Trophoblast cell (in vitro differentiated cells and primary cell): ENCODE measurements around the gene TMEM80.

ENCODE experiments used
- DNase-seq, 2 donors: peaks; one replicate each; pipeline ENCODE4 v3.0.0-alpha.2; 2016
- H2AFZ ChIP-seq: 2 replicates; pipeline ENCODE4 v1.6.1; 2013; ENCODE audit warnings: low read length, moderate library complexity, mild to moderate bottlenecking; ENCODE audit not compliant: insufficient read depth, poor library complexity
- H2AK5ac ChIP-seq: 2 replicates; pipeline ENCODE4 v1.6.1; 2013; ENCODE audit warnings: mild to moderate bottlenecking, low read length
- H2BK120ac ChIP-seq: 2 replicates; pipeline ENCODE4 v1.6.1; 2013; ENCODE audit warnings: low read length, mild to moderate bottlenecking, moderate library complexity; ENCODE audit not compliant: insufficient read depth, poor library complexity
- H2BK12ac ChIP-seq: 2 replicates; pipeline ENCODE4 v1.6.1; 2013; ENCODE audit warnings: mild to moderate bottlenecking, low read length, moderate library complexity
- H2BK5ac ChIP-seq: 2 replicates; pipeline ENCODE4 v1.6.1; 2013; ENCODE audit warnings: low read length, low read depth, moderate library complexity, mild to moderate bottlenecking; ENCODE audit not compliant: poor library complexity
- H3K14ac ChIP-seq: 2 replicates; pipeline ENCODE4 v1.6.1; 2013; ENCODE audit warnings: mild to moderate bottlenecking, low read length
- H3K18ac ChIP-seq: 2 replicates; pipeline ENCODE4 v1.6.1; 2013; ENCODE audit warnings: mild to moderate bottlenecking, low read length
- H3K23ac ChIP-seq: 2 replicates; pipeline ENCODE4 v1.6.1; 2013; ENCODE audit warnings: low read length
- H3K27ac ChIP-seq: 2 replicates; pipeline ENCODE4 v1.5.1; 2013; ENCODE audit warnings: low read depth, mild to moderate bottlenecking, inconsistent platforms, low read length, moderate library complexity
- H3K27me3 ChIP-seq: 2 replicates; pipeline ENCODE4 v1.6.1; 2013; ENCODE audit warnings: inconsistent platforms, mild to moderate bottlenecking, low read length, moderate library complexity; ENCODE audit not compliant: insufficient read depth
- H3K36me3 ChIP-seq, 2 experiments: 1 replicate in 1 of 2; 2 replicates in 1 of 2; pipeline ENCODE4 v1.6.1; 2013; ENCODE audit warnings: low read length in 2 of 2, mild to moderate bottlenecking in 2 of 2, moderate library complexity in 1 of 2; ENCODE audit not compliant: insufficient read depth in 2 of 2, control insufficient read depth in 1 of 2
- H3K4ac ChIP-seq: 2 replicates; pipeline ENCODE4 v1.6.1; 2013; ENCODE audit warnings: low read depth, mild to moderate bottlenecking, low read length, moderate library complexity
- H3K4me1 ChIP-seq, 2 experiments: 1 replicate in 1 of 2; 2 replicates in 1 of 2; pipeline ENCODE4 v1.6.1; 2013; ENCODE audit warnings: low read length in 2 of 2, mild to moderate bottlenecking in 2 of 2, moderate library complexity in 1 of 2; ENCODE audit not compliant: insufficient read depth in 2 of 2, control insufficient read depth in 1 of 2
- H3K4me2 ChIP-seq: 2 replicates; pipeline ENCODE4 v1.6.1; 2013; ENCODE audit warnings: inconsistent platforms, mild to moderate bottlenecking, low read length, moderate library complexity
- H3K4me3 ChIP-seq: 2 replicates; pipeline ENCODE4 v1.5.1; 2013; ENCODE audit warnings: mild to moderate bottlenecking, low read depth, low read length, inconsistent platforms
- H3K79me1 ChIP-seq: one replicate; pipeline ENCODE4 v1.6.1; 2013; ENCODE audit warnings: low read length
- H3K79me2 ChIP-seq: 2 replicates; pipeline ENCODE4 v1.6.1; 2013; ENCODE audit warnings: low read length, mild to moderate bottlenecking; ENCODE audit not compliant: control insufficient read depth, insufficient read depth, poor library complexity
- H3K9ac ChIP-seq: 2 replicates; pipeline ENCODE4 v1.6.1; 2013; ENCODE audit warnings: mild to moderate bottlenecking, low read length
- H3K9me3 ChIP-seq: 2 replicates; pipeline ENCODE4 v1.6.1; 2013; ENCODE audit warnings: low read depth, mild to moderate bottlenecking, control low read depth, inconsistent platforms, low read length; ENCODE audit not compliant: insufficient read depth
- H4K12ac ChIP-seq: 2 replicates; pipeline ENCODE4 v1.6.1; 2013; ENCODE audit warnings: low read depth, mild to moderate bottlenecking, low read length, moderate library complexity
- H4K8ac ChIP-seq: 2 replicates; pipeline ENCODE4 v1.6.1; 2013; ENCODE audit warnings: low read depth, mild to moderate bottlenecking, low read length, moderate library complexity
- H4K91ac ChIP-seq: one replicate; pipeline ENCODE4 v1.6.1; 2013; ENCODE audit warnings: low read depth, mild to moderate bottlenecking, low read length, moderate library complexity
- WGBS: extraction: QIAGEN DNeasy Blood & Tissue Kit; methylation state at CpG from one replicate; pipeline ENCODE4 v1.1.7; 2013; ENCODE audit warnings: missing lambda C conversion rate; ENCODE audit not compliant: insufficient read length, insufficient coverage; ENCODE audit errors: extremely low coverage; 5-methylcytosine and 5-hydroxymethylcytosine counted together

TMEM80 gene

DNA sequence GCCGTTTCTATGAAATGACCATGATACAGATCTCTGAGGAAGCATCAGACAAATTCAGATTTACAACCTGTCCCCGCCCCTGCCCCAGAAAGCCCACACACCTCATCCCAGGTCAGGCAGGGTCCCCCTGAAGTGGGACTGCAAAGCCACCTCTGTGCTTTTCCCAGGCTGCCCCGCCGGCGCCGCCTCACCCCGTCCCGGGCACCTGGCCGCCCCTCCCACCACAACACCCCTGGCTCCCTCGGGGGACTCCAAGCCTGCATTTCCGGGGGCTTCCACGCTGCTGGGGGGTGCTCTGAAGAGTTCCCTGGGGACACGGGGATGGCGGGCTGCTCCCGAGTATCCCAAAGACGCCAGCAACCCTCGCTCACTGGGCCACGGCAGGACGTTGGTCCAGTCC is 35.3 kb upstream of the TMEM80 start:
- no peaks in the 10 kb centered on the region for H3K27me3 ChIP-seq
- H3K27ac ChIP-seq, result no peak overlapping the region
- no peak overlapping the region for H4K12ac ChIP-seq
- no peak overlapping the region for H2AFZ ChIP-seq
- H3K4me2 ChIP-seq, result no peak overlapping the region
- H3K79me2 ChIP-seq, result no peaks in the 10 kb centered on the region
- H2AK5ac ChIP-seq, result no peak overlapping the region
- no peak overlapping the region for H4K8ac ChIP-seq
- no peak for DNase-seq
- H2BK5ac ChIP-seq, result no peak overlapping the region
- no CpG with 5 or more reads among the region's 19 CpGs for WGBS
- H3K23ac ChIP-seq, result no peak overlapping the region
- H3K18ac ChIP-seq, result no peak overlapping the region
- no peaks in the 10 kb centered on the region for H3K4me1 ChIP-seq
- no peak overlapping the region for H3K14ac ChIP-seq
- H3K79me1 ChIP-seq, result no peaks in the 10 kb centered on the region
- H2BK12ac ChIP-seq, result no peak overlapping the region
- H3K36me3 ChIP-seq, result peaks cover 45% of the 10 kb centered on the region in 2 experiments
- H3K9me3 ChIP-seq, result no peaks in the 10 kb centered on the region
- H3K4ac ChIP-seq, result no peak overlapping the region
- no peak overlapping the region for H4K91ac ChIP-seq
- H3K4me3 ChIP-seq, result no peak overlapping the region
- no peak overlapping the region for H3K9ac ChIP-seq
- no peak overlapping the region for H2BK120ac ChIP-seq

DNA sequence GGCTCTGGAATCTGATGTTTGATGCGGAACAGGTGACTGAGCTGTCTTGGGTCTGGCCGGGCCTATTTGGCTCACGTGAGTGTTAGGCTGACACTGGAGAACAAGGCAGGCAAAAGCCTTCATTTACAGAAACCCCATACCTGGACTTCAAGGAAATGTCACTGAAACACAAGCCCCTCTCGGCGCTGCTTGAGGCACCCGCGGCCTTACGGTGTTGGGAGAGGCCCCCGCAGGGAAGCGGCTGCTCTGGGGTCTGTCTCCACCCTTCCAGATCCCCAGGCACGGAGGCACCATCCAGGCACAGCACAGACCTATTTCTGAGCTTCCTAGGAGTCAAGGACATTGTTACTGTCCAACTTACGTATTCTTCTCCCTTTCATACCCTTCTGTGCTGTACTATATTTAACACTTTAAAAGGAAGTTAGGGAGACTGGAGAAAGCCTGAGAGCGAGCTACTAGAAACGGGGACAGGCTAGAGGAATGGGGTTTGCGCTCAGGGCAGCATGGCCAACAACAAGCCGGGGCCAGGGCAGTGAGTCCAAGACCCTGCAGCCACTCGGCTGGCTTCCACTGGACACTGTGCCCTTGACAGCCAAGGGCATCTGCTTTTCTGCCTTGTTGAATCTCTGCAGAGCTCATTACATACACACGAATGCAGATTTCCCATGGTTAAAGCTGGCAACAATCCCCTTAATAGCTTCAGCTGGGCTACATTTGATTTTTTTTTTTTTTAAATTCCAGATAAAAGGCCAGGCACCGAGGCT is 34.8 kb upstream of the TMEM80 start:
- DNase-seq, result no peak
- Histone ChIP-seq H3K14ac (no peak overlapping the region), H2BK120ac (no peak overlapping the region), H3K9me3 (peaks cover 4% of the 10 kb centered on the region), H3K4me2 (no peak overlapping the region), H2BK12ac (no peak overlapping the region), H3K27me3 (no peaks in the 10 kb centered on the region), H3K79me1 (no peaks in the 10 kb centered on the region), H2AFZ (no peak overlapping the region), H3K23ac (no peak overlapping the region), H3K4ac (no peak overlapping the region), H4K91ac (no peak overlapping the region), H2BK5ac (no peak overlapping the region), H3K79me2 (no peaks in the 10 kb centered on the region), H3K36me3 (peaks cover 48 to 49% of the 10 kb centered on the region in 2 experiments), H4K12ac (no peak overlapping the region), H3K9ac (no peak overlapping the region), H3K4me1 (no peaks in the 10 kb centered on the region), H3K4me3 (no peak overlapping the region), H3K27ac (no peak overlapping the region), H2AK5ac (no peak overlapping the region), H4K8ac (no peak overlapping the region), H3K18ac (no peak overlapping the region)
- WGBS, result no CpG with 5 or more reads among the region's 19 CpGs

- Histone ChIP-seq H2AK5ac (no peak overlapping the region), H3K79me2 (no peaks in the 10 kb centered on the region), H3K9me3 (peaks cover 4% of the 10 kb centered on the region), H3K4me1 (no peaks in the 10 kb centered on the region), H3K27ac (no peak overlapping the region), H4K12ac (no peak overlapping the region), H4K91ac (no peak overlapping the region), H2BK5ac (no peak overlapping the region), H4K8ac (no peak overlapping the region), H3K4me3 (no peak overlapping the region), H3K36me3 (peaks cover 47 to 54% of the 10 kb centered on the region in 2 experiments), H3K79me1 (no peaks in the 10 kb centered on the region), H3K27me3 (no peaks in the 10 kb centered on the region), H3K4ac (no peak overlapping the region), H2BK120ac (no peak overlapping the region), H3K23ac (no peak overlapping the region), H3K9ac (no peak overlapping the region), H3K18ac (no peak overlapping the region), H2BK12ac (no peak overlapping the region), H3K4me2 (no peak overlapping the region), H3K14ac (no peak overlapping the region), H2AFZ (no peak overlapping the region)
- WGBS, result no CpG with 5 or more reads among the region's 15 CpGs
- peak; percentile 48 to 73 for DNase-seq
Measured at GRCh38 chr11:662689-663274, 32.8 kb upstream of the TMEM80 start.

GRCh38 chr11:665062-665703 is 30.4 kb upstream of the TMEM80 start:
- Histone ChIP-seq H3K79me2 (no peaks in the 10 kb centered on the region), H4K12ac (no peak overlapping the region), H4K91ac (no peak overlapping the region), H2AK5ac (no peak overlapping the region), H2BK5ac (no peak overlapping the region), H3K23ac (no peak overlapping the region), H3K14ac (no peak overlapping the region), H3K27me3 (no peaks in the 10 kb centered on the region), H3K4ac (no peak overlapping the region), H2AFZ (no peak overlapping the region), H3K4me3 (no peak overlapping the region), H3K27ac (no peak overlapping the region), H2BK120ac (no peak overlapping the region), H4K8ac (no peak overlapping the region), H2BK12ac (no peak overlapping the region), H3K36me3 (peaks cover 38 to 44% of the 10 kb centered on the region in 2 experiments), H3K9ac (no peak overlapping the region), H3K4me2 (no peak overlapping the region), H3K18ac (no peak overlapping the region), H3K9me3 (peaks cover 4% of the 10 kb centered on the region), H3K4me1 (no peaks in the 10 kb centered on the region), H3K79me1 (no peaks in the 10 kb centered on the region)
- no CpG with 5 or more reads among the region's 15 CpGs for WGBS
- no peak for DNase-seq
